Measurements from ENCODE around the gene RHO.

Gene RHO

GRCh38 chr3:129567176-129567705 is 38.8 kb downstream of the RHO start:
- TF ChIP-seq, protein P1, sequence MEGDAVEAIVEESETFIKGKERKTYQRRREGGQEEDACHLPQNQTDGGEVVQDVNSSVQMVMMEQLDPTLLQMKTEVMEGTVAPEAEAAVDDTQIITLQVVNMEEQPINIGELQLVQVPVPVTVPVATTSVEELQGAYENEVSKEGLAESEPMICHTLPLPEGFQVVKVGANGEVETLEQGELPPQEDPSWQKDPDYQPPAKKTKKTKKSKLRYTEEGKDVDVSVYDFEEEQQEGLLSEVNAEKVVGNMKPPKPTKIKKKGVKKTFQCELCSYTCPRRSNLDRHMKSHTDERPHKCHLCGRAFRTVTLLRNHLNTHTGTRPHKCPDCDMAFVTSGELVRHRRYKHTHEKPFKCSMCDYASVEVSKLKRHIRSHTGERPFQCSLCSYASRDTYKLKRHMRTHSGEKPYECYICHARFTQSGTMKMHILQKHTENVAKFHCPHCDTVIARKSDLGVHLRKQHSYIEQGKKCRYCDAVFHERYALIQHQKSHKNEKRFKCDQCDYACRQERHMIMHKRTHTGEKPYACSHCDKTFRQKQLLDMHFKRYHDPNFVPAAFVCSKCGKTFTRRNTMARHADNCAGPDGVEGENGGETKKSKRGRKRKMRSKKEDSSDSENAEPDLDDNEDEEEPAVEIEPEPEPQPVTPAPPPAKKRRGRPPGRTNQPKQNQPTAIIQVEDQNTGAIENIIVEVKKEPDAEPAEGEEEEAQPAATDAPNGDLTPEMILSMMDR (IDR thresholded peaks at IDR 0.05; ENCODE audit: low read depth, low read length) = no peak
- no peak for DNase-seq (ENCODE audit: low read depth, low spot score)
- H3K4me3 ChIP-seq (ENCODE audit: low read depth, low read length) = no peak overlapping the region
- in situ Hi-C loops (cut with HindIII; ENCODE audit: low sequenced_read_pairs) = no loop called here

DNA sequence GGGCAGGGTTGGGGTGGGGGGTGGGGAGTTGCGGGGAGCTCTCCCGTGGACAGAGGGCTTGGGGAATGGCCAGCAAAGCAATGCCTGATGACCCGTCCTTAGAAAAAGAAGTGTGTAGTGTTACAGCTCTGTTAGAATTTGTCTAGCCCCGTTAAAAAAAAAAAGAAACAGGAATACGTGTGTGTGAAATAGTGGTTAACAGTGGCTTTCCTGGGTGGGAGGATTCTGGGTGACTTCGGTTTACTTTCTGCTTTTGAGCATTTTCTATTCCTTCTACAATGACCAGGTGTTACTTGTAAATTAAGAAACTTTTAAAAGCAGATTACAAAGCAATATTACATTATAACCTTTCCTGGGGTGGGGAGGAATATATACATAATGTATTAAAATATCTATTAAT is 39.5 kb downstream of the RHO start:
- no peak for DNase-seq (ENCODE audit: low read depth, low spot score)
- TF ChIP-seq, protein P1 (IDR thresholded peaks at IDR 0.05; ENCODE audit: low read depth, low read length) = no peak
- in situ Hi-C loops (cut with HindIII; ENCODE audit: low sequenced_read_pairs) = no loop called here
- no peak overlapping the region for H3K4me3 ChIP-seq (ENCODE audit: low read depth, low read length)

DNA sequence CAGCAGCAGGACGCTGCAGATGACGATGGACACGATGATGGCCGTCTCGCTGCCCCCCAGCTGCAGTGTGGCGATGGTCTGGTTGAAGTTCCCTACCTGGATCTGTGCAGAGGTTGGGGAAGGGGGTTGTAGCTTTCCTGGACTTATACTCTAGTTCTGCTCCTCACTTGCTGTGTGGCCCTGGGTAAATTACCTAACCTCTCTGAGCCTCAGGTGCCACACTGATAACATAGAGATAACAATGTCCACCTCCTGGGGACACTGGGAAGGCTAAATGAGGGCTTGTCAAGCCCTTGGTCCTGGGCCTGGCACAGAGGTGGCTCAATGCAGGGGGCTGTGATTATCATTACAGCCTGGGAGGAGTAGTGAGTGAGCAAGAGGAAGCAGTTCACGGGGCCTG is 41.4 kb downstream of the RHO start:
- in situ Hi-C loops (cut with HindIII; ENCODE audit: low sequenced_read_pairs) = no loop called here
- DNase-seq (ENCODE audit: low read depth, low spot score) = no peak
- TF ChIP-seq, protein P1 (IDR thresholded peaks at IDR 0.05; ENCODE audit: low read depth, low read length) = no peak
- H3K4me3 ChIP-seq (ENCODE audit: low read depth, low read length) = no peak overlapping the region

DNA sequence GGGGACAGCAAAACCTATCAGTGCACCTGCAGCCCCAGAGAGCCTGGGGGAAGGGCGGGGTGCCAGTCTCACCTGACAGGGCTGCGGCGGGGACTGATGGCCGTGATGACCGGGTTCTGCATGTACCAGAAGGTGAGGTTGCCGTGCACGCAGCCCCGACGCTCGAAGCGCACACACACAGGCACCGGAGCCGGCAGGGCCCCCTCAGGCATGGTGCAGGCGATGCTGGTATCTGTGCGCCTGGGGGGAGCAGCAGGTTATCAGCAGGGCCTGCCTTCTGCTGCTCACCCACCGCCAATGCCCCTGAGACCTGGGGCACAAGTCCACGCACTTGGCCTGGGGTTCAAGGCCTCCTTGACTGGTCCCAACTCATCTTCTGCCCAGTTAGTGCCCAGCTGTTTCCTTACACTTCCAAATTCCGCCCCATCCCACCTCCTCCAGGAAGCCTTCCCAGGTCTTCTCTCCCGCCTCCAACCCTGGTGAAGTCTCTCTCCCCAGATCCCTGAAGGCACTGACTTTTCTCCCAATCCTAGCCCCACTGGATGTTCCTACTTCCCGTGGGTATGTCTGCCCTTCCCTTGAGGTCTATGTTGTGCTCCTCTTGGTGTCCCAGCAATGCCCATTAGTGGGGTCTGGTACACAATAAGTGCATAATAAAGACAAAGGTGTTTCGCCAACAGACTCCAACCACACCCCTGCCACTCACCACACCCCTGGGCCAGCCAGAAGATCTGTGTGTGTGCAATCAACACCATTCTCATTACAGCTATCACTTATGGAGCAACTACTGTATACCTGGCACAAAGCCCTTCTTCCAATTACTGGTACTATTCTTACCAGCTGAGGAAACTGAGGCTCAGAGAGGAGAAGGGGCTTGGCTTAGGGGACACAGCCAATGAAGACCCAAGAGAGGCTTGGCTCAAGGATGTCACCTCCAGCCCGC is 43.4 kb downstream of the RHO start:
- TF ChIP-seq, protein P1 (IDR thresholded peaks at IDR 0.05; ENCODE audit: low read depth, low read length) = no peak
- DNase-seq (ENCODE audit: low read depth, low spot score) = no peak
- H3K4me3 ChIP-seq (ENCODE audit: low read depth, low read length) = no peak overlapping the region
- in situ Hi-C loops (cut with HindIII; ENCODE audit: low sequenced_read_pairs) = no loop called here

DNA sequence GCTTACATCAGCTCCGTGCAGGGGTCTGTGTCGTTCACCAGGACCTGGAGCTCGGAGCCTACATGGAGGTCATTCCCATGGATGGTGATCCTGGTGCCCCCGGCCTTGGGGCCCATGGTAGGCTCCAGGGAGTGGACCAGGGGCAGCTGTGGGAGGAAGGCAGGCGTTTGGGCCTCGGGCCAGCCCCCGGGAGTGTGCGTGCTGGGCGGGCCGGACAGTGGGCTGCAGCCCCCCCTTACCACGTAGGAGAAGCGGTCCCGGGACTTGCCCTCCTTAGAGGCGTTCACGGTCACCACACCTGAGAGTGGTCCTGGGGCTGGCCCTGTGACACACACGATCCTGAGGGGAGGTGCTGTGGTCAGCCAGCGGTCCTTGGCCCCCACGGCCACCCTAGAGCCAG is 44.2 kb downstream of the RHO start:
- TF ChIP-seq, protein P1 (IDR thresholded peaks at IDR 0.05; ENCODE audit: low read depth, low read length) = no peak
- in situ Hi-C loops (cut with HindIII; ENCODE audit: low sequenced_read_pairs) = no loop called here
- H3K4me3 ChIP-seq (ENCODE audit: low read depth, low read length) = no peak overlapping the region
- DNase-seq (ENCODE audit: low read depth, low spot score) = no peak

- H3K4me3 ChIP-seq (ENCODE audit: low read depth, low read length) = no peak overlapping the region
- TF ChIP-seq, protein P1 (IDR thresholded peaks at IDR 0.05; ENCODE audit: low read depth, low read length) = no peak
- in situ Hi-C loops (cut with HindIII; ENCODE audit: low sequenced_read_pairs) = no loop called here
- no peak for DNase-seq (ENCODE audit: low read depth, low spot score)
These were observed 45.1 kb downstream of the RHO start for GRCh38 chr3:129573493-129573892.
